Kidney epithelial cell (primary cell): ENCODE data around the gene SLC4A11. TPM values are rescaled to one million over a fixed set of nuclear protein-coding genes. Genes with fewer than 3 reads are reported as not detected.
A peak's percentile ranks its signal among the peaks of the same experiment; 100 is the strongest.

ENCODE experiments used
- DNase-seq: peaks from one replicate; pipeline ENCODE4 v3.0.0-alpha.2; 2010; ENCODE audit warnings: low read depth
- H3K27me3 ChIP-seq: 2 replicates; pipeline ENCODE4 v1.6.0; 2011; ENCODE audit warnings: low read length; ENCODE audit not compliant: control insufficient read depth, insufficient read depth
- H3K36me3 ChIP-seq: 2 replicates; pipeline ENCODE4 v1.5.1; 2011; ENCODE audit warnings: low read length; ENCODE audit not compliant: control insufficient read depth, insufficient read depth
- H3K4me3 ChIP-seq: 2 replicates; pipeline ENCODE4 v1.5.1; 2011; ENCODE audit warnings: low read depth, mild to moderate bottlenecking, control low read depth, low read length
- CTCF ChIP-seq: IDR thresholded peaks from 2 replicates; pipeline ENCODE4 v1.5.1; 2011; ENCODE audit warnings: mild to moderate bottlenecking, moderate library complexity, low read length, control low read depth, inconsistent platforms; ENCODE audit not compliant: insufficient read depth, poor library complexity, severe bottlenecking
- total RNA-seq: library from RNA; depleted of rRNA; stranded (reverse); fragments of >200 nt; gene quantifications from 2 replicates; pipeline ENCODE4 v1.2.3, GENCODE V29; 2015

The SLC4A11 gene
- total RNA-seq, 1 donor from 2014 or later: 8.5 TPM

- Histone ChIP-seq H3K4me3 (no peak overlapping the region), H3K36me3 (no peaks in the 10 kb centered on the region), H3K27me3 (no peaks in the 10 kb centered on the region)
- no peak for TF ChIP-seq CTCF
- no peak for DNase-seq
Observed at GRCh38 chr20:3270051-3270450, 31.1 kb upstream of the SLC4A11 start.

GRCh38 chr20:3262566-3262965 is 23.6 kb upstream of the SLC4A11 start:
- no peak for DNase-seq
- TF ChIP-seq CTCF: no peak
- Histone ChIP-seq H3K36me3 (peaks cover 5% of the 10 kb centered on the region), H3K27me3 (no peaks in the 10 kb centered on the region), H3K4me3 (no peak overlapping the region)

GRCh38 chr20:3258429-3258828 is 19.4 kb upstream of the SLC4A11 start:
- Histone ChIP-seq H3K36me3 (peaks cover 3% of the 10 kb centered on the region), H3K27me3 (no peaks in the 10 kb centered on the region), H3K4me3 (no peak overlapping the region)
- no peak for TF ChIP-seq CTCF
- DNase-seq: no peak

- Histone ChIP-seq H3K27me3 (no peaks in the 10 kb centered on the region), H3K4me3 (no peak overlapping the region), H3K36me3 (peaks cover 3% of the 10 kb centered on the region)
- no peak for DNase-seq
- no peak for TF ChIP-seq CTCF
Observed at GRCh38 chr20:3255728-3256127, 16.7 kb upstream of the SLC4A11 start.

- no peak for TF ChIP-seq CTCF
- no peak for DNase-seq
- no peak overlapping the region for H3K4me3 ChIP-seq
- H3K36me3 ChIP-seq: no peaks in the 10 kb centered on the region
- H3K27me3 ChIP-seq: peaks cover 13% of the 10 kb centered on the region
Observed at GRCh38 chr20:3251806-3252205, 12.8 kb upstream of the SLC4A11 start.

GRCh38 chr20:3250091-3250504 is 11.1 kb upstream of the SLC4A11 start:
- Histone ChIP-seq H3K36me3 (no peaks in the 10 kb centered on the region), H3K4me3 (no peak overlapping the region), H3K27me3 (peaks cover 13% of the 10 kb centered on the region)
- DNase-seq: no peak
- peak; percentile 54 for TF ChIP-seq CTCF
